HFFc6 (cell line): Measurements from ENCODE around the gene PRUNE1. TPM values are rescaled to one million over a fixed set of nuclear protein-coding genes. Genes with fewer than 3 reads are reported as not detected.
A peak's percentile ranks its signal among the peaks of the same experiment; 100 is the strongest.

Source experiments
- DNase-seq: peaks from one replicate; pipeline ENCODE4 v3.0.0-alpha.2; 2018
- H3K27ac Mint-ChIP-seq: 2 replicates; pipeline ENCODE4 v1.8.0; 2020; ENCODE audit warnings: mild to moderate bottlenecking, mixed read lengths
- H3K27me3 Mint-ChIP-seq: 2 replicates; pipeline ENCODE4 v1.8.0; 2021; ENCODE audit warnings: mild to moderate bottlenecking, moderate library complexity, mixed read lengths; ENCODE audit not compliant: insufficient read depth
- H3K36me3 Mint-ChIP-seq: 2 replicates; pipeline ENCODE4 v1.8.0; 2021; ENCODE audit warnings: low read depth, mixed read lengths
- H3K4me1 Mint-ChIP-seq: 2 replicates; pipeline ENCODE4 v1.8.0; 2020; ENCODE audit warnings: low read depth, mixed read lengths
- H3K4me3 Mint-ChIP-seq: 2 replicates; pipeline ENCODE4 v1.8.0; 2020; ENCODE audit warnings: mild to moderate bottlenecking, moderate library complexity, mixed read lengths
- H3K9me3 Mint-ChIP-seq: 2 replicates; pipeline ENCODE4 v1.8.0; 2020; ENCODE audit warnings: mild to moderate bottlenecking, mixed read lengths
- total RNA-seq, 6 experiments: library from RNA; stranded (reverse); fragmentation: NEBNext Ultra II Directional; extraction: Animal tissue kit (Norgen Biotek cat#: 25700); gene quantifications; 2 replicates in 1 of 6; 3 replicates in 5 of 6; pipeline ENCODE4 v1.2.3, GENCODE V29; 2021
- TF ChIP-seq, protein P1 (sequence below): fragments of 200-600 bp; sonication (generic); IDR thresholded peaks from 2 replicates; pipeline ENCODE4 v1.5.0; 2021; ENCODE audit warnings: antibody characterized with exemption, mild to moderate bottlenecking

PRUNE1 gene
- total RNA-seq, 6 experiments from 2014 or later = 6.6 to 10.0 (median 7.7) TPM

DNA sequence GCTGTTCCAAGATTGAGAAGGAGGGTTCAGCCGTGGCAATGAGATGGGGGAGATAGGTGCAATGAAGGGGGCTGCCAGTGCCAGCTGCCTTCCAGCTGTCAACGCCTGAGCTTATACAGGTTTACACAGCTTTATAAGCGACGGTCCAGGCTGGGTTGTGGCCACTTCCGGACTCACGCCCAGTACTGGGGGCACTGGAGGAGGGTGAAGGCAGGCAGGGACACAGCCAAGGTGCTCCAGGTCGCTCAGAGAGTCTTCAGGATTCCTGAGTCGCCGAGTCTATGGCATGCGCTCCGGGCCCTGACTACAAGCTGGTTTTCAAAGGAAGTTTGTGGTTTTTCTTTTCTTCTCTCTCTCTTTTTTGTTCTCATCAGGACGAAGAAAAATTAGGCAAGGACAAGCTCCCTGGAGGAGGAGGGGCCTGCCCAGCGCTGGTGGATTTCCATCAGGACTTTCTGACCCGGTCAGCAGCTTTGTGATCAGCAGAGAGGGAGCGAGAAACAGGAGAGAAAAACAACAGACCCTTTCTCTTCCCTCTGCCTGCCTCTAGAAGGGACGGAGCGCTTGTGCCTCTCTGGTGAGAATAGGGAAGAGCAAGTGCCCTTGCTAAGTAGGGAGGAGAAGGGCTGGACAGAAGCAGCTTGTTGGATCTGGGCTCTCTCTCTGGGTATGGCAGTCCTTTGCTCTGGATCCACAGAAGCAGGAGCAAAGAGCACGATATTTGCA lies 1.8 kb upstream of the PRUNE1 start, which contains the start of gene MINDY1:
TSS of gene MINDY1 (minus strand) at position 576 of the 726 bp plus-strand sequence. CDS start 4,285 bp downstream, outside the sequence.
- H3K4me3 Mint-ChIP-seq = peak within 1 kb of the TSS; percentile 97
- H3K27ac Mint-ChIP-seq = peak within 1 kb of the TSS; percentile 99
- no peaks in the 10 kb centered on the region for H3K9me3 Mint-ChIP-seq
- H3K4me1 Mint-ChIP-seq = peaks cover 58% of the 10 kb centered on the region
- H3K36me3 Mint-ChIP-seq = peaks cover 11% of the 10 kb centered on the region; the same call in 1 of the 2 replicates
- TF ChIP-seq, protein P1, sequence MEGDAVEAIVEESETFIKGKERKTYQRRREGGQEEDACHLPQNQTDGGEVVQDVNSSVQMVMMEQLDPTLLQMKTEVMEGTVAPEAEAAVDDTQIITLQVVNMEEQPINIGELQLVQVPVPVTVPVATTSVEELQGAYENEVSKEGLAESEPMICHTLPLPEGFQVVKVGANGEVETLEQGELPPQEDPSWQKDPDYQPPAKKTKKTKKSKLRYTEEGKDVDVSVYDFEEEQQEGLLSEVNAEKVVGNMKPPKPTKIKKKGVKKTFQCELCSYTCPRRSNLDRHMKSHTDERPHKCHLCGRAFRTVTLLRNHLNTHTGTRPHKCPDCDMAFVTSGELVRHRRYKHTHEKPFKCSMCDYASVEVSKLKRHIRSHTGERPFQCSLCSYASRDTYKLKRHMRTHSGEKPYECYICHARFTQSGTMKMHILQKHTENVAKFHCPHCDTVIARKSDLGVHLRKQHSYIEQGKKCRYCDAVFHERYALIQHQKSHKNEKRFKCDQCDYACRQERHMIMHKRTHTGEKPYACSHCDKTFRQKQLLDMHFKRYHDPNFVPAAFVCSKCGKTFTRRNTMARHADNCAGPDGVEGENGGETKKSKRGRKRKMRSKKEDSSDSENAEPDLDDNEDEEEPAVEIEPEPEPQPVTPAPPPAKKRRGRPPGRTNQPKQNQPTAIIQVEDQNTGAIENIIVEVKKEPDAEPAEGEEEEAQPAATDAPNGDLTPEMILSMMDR = peak; percentile 53
- H3K27me3 Mint-ChIP-seq = peaks cover 4% of the 10 kb centered on the region
- DNase-seq = peak; percentile 89

DNA sequence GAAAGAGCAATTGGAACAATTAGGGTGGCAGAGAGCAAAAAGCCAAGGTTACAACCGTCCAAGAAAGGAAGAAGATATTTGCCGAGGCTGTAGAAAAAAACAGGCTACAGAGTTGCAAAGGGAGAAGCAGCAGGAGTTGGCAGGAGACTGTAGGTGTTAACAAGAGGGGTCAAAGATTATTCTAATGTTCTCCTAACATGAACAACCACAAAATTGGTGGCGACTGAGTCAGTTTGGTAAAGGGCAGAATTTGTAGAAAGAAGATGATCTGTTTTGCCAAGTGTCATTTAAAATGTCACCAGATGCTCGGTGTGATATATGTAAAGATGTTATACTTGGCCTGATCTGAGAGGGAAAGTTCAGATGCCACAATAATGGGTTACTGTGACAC lies 401 bp upstream of the PRUNE1 start:
- H3K4me1 Mint-ChIP-seq = peaks cover 55% of the 10 kb centered on the region
- TF ChIP-seq, protein P1 = no peak
- peaks cover 5% of the 10 kb centered on the region; the same call in 1 of the 2 replicates for H3K36me3 Mint-ChIP-seq
- H3K4me3 Mint-ChIP-seq = peak overlapping the region; percentile 97
- H3K27me3 Mint-ChIP-seq = peaks cover 2% of the 10 kb centered on the region
- no peak for DNase-seq
- H3K27ac Mint-ChIP-seq = peak overlapping the region; percentile 99
- H3K9me3 Mint-ChIP-seq = no peaks in the 10 kb centered on the region

DNA sequence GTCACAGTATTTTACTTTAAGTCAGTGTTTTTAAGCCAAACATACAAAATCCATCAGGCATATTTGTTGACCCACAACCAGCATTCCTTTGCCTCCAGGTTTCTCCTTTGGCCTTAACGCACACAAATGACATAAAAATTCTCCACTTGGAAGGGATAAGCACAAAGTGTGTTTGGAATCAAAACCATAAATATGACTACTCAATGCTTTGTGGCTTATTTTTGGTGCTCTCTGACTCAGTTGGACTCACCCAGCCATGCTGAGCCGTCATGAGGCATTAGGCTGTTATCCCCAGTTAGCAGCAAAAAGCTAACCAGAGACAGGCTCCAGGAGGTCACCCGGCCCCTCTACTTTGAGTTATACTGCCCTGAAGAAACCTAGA lies 948 bp downstream of the PRUNE1 start:
- Mint-ChIP-seq H3K27ac (peak overlapping the region; percentile 99), H3K36me3 (peaks cover 5% of the 10 kb centered on the region; the same call in 1 of the 2 replicates), H3K4me3 (peak overlapping the region; percentile 97), H3K27me3 (peaks cover 2% of the 10 kb centered on the region), H3K9me3 (no peaks in the 10 kb centered on the region), H3K4me1 (peaks cover 61% of the 10 kb centered on the region)
- TF ChIP-seq, protein P1 = no peak
- DNase-seq = peak; percentile 61

DNA sequence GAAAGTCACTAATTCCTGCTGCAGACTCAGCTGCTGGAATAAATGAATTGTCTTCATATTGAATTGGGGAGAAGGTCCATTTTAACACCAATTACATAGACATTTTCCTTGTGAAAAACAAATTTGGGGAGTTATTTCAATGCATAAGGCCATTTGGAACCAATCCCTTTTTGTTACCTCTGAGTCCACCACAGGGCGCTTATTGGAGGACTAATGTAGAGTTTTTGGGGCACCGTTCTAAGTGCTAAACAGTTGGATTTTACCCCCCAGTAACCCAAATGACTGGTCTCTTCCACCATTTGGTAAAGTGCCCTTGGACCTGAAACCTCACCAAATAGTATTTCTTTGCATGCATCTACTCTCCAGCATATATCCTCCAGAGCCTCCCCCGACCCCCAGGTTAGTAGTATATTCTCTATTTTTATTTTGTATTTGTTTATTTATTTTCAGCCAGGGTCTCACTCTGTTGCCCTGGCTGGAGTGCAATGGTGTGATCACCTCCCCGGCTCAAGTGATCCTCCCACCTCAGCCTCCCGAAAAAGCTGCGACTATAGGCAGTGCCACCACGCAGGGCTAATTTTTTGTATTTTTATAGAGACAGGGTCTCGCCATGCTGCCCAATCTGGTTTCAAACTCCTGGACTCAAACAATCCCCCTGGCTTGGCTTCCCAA lies 1.6 kb downstream of the PRUNE1 start:
- Mint-ChIP-seq H3K4me3 (peak overlapping the region; percentile 97), H3K27me3 (peaks cover 2% of the 10 kb centered on the region), H3K27ac (peak overlapping the region; percentile 99), H3K36me3 (peaks cover 5% of the 10 kb centered on the region; the same call in 1 of the 2 replicates), H3K4me1 (peaks cover 61% of the 10 kb centered on the region), H3K9me3 (no peaks in the 10 kb centered on the region)
- no peak for DNase-seq
- TF ChIP-seq, protein P1 = no peak

DNA sequence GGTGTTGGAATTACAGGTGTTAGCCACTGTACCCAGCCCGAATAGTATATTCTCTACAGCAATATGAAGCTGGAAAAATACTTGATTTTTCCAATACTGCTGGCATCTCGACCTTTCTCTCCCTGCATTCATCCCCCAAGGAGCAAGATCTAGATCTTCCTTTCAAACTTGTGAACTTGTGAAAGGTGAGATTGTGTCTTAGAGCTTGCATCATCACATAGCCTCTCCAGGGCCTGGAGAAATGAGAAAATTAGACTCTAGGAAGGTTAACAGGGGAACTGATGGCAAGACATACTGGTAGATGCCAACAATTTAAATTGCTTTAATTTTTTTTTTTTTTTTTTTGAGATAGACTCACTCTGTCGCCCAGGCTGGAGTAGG lies 2.1 kb downstream of the PRUNE1 start:
- H3K4me3 Mint-ChIP-seq = no peak overlapping the region

More for the DNA sequence above, 2.1 kb downstream of the PRUNE1 start:
- TF ChIP-seq, protein P1 = no peak
- H3K9me3 Mint-ChIP-seq = no peaks in the 10 kb centered on the region
- no peak overlapping the region for H3K27ac Mint-ChIP-seq
- H3K36me3 Mint-ChIP-seq = peaks cover 5% of the 10 kb centered on the region; the same call in 1 of the 2 replicates
- H3K4me1 Mint-ChIP-seq = peaks cover 59% of the 10 kb centered on the region
- DNase-seq = no peak
- H3K27me3 Mint-ChIP-seq = peaks cover 2% of the 10 kb centered on the region
